Measurements from ENCODE around the gene RAB7A.

RAB7A gene
- total RNA-seq, result 69.5 to 165 (median 103) reads per million in 3 experiments

DNA sequence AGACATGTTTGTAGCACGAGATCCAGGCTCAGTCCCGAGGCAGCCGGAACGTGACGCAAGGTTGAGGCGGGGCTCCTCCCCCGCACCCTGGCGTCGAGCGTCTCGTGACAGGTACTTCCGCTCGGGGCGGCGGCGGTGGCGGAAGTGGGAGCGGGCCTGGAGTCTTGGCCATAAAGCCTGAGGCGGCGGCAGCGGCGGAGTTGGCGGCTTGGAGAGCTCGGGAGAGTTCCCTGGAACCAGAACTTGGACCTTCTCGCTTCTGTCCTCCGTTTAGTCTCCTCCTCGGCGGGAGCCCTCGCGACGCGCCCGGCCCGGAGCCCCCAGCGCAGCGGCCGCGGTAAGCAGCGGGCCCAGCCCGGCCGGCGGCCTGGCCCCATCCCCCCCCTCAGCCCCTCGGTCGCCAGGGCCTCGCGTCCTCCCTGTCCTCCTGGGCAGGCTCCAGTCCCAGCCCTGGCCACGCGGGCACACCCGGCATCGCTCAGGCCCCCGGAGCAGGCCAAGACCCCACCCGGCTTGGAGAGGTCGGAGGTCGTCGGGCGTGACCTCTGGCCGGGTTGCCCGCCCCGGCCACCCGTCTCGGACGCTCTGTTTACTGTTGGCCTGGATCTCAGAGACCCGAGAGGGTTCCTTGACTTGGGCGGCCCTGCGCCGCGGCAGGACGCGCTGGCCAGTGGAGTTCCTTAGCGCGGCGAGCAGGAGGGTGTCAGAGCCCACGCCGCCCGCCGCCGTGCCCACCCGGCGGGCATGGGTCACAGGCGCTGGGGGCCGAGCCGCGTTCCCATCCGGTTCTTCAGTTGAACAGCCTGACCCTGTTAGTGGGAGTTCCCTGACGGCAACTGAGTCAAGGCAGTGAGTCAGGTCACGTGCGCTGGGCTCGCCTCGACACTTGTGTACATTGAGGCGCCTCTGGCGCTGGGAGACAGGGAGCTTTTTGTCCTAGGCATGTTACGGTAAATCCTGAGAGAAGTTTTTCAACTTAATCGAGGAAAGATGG lies at the start of gene RAB7A:
Gene RAB7A (plus strand): TSS at position 161 of the 994 bp plus-strand sequence. CDS start 69,185 bp downstream, outside the sequence.
- DNase-seq, result peak; percentile 96

DNA sequence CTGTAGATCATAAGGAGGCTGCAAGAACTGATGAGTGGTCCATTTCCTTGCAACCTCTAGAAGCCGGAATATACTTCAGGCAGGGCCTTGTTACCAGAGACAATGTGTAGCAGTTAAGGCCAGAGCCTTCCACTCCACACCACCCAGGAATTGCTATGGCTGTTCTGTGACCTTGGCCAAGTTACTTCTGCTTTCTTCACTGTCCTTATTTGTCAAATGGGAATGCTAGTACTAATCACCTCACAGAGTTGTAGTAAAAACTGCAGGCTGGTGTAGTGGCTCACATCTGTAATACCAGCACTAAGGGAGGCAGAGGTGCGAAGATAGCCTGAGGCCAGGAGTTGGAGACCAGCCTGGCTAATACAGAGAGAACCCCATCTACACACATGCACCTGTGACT lies 46.6 kb upstream of the RAB7A start:
- no peak for DNase-seq

DNA sequence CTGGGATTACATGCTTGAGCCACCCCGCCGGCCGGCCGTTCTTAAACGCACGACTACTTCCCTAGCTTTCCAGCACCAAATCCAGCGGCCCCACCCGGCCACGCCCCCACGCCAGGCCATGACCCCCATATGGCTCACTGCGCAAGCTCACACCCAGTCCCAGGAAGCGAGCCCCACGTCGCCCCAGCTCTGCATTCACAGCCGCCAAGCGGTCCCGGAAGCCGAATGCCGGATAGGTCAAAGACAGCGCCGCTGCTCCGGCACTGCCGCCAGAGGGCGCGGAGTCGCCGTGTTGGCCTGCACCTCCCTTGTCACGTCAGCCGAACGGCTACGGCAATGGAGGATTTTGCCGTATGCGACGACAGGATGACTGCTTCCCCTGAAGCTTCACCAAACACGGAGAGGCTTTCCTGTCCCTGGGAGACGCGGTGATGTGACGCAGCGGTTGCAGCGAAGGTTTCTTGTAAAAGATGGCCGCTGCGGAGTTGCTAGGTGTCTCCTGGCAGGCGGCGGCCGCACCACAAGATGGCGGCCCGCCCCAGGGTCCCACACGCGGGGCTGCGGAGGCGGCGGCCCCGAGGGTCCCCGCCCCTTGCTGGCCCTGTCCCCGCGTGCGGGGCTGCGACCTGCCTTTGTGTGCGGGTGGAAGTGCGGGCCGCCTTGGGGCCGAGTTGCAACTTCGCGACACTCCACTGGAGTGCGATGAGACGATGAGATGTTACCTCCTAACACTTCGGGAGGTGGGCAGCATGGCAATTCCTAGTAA lies 45.2 kb upstream of the RAB7A start:
- DNase-seq, result peak; percentile 97

DNA sequence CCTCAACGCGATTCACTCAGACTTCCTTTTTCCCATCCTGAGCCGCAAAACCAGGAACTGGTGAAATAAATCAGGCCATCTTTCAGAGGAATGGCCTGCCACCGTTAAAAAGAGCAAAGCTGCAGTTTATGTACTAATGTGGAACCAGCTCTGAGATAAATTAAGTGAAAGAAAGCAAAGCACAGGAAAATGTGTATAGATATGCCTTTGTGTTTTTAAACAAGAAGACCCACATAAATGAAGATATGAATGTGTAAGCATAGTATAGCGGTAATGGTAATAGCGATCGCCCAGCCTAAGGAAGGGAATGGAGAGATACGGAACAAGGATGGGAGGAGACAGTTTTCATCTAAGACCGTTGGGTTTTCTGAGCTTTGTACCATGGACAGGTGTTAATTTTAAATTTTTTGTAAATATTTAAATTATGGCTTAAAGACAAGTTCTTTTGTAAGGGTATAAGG lies 44.6 kb upstream of the RAB7A start:
- no peak for DNase-seq

GRCh38 chr3:128683957-128684356 lies 42.0 kb upstream of the RAB7A start:
- no peak for DNase-seq

GRCh38 chr3:128684986-128685726 lies 40.8 kb upstream of the RAB7A start:
- no peak for DNase-seq

DNA sequence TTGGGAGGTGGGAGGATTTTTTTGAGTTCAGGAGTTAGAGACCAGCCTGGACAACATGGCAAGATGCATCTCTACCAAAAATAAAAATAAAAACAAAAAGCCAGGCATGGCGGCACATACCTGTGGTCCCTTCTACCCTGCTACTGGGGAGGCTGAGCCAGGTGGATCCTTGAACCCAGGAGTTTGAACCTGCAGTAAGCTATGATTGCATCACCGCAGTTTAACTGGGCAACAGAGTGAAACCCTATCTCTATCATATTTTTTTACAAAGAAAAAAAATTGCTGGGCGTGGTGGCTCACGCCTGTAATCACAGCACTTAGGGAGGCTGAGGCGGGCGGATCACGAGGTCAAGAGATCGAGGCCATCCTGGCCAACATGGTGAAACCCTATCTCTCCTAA lies 39.5 kb upstream of the RAB7A start:
- no peak for DNase-seq

- DNase-seq, result no peak
These were observed 36.9 kb upstream of the RAB7A start for GRCh38 chr3:128689060-128689459.

DNA sequence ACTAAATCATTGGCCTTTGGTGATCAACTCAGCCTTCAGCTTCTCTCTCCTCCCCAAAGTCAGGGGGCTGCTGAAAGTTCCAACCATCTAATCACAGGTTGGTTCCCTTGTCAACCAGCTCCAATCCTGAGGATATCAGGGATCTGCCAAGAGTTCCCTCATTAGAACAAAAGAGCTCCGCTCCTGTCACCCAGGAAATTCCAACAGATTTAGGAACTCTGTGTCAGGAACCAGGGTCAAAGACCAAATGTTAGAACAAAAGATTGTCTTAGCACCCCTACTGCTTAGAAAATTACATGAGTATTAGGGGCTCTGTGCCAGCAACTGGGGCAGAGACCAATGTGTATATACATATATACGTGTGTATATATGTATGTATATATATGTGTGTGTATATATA lies 32.3 kb upstream of the RAB7A start:
- DNase-seq, result no peak

DNA sequence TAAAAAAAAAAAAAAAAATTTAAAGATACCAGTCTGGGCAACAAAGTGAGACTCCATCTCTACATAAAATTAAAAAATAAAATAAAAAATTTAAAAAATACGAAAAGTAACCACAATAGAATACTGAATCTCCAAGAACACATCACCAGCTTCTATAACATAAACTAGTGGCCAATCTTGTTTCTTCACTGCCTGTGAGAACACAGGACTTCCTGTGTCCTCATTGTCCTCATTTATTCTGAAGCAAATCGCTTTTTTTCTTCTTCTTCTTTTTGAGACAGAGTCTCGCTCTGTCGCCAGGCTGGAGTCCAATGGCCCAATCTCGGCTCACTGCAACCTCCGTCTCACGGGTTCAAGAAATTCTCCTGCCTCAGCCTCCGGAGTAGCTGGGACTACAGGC lies 28.6 kb upstream of the RAB7A start:
- DNase-seq, result no peak

GRCh38 chr3:128698211-128699047 lies 27.6 kb upstream of the RAB7A start:
- DNase-seq, result no peak

DNA sequence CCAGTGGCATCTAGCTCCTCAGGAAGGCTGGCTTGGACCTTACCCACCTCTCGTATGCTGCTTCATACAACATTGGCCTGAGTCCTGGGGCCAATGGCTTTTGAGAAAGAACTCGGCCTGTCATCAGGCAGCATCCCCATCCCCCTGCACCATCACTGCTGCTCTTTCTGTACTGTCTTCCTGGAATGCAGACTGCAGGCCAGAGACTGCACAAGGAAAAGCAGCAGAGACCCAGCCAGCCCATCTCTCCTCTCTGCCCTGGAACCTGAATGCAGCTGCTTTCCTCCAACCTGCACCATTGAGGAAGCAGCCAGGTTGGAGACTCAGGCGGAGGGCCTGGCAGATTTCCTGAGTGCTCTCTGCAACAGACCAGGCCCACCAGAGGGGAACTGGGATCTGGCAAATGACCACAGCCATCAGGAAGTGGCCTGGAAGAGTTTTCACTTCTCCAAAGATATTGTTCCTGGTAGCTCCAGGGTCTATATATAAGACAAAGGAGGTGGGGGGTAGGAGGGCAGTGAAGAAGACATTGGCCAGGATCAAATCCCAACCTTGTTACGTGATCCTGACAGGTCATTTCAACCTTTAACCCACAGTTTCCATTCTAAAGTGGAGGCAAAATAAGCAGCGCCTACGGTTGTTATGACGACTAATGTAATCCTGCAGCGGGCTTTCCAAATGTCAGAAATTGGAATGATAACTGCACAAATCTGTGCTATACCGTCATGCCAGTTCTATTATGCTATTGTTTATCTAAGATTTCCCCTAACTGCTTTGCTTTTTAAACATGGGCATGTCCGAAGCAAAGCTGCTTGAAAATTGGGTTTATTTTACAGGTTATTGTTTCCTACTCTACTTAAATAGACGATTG lies 24.4 kb upstream of the RAB7A start:
- DNase-seq, result no peak

- DNase-seq, result no peak
These were observed 23.6 kb upstream of the RAB7A start for GRCh38 chr3:128702391-128702790.

DNA sequence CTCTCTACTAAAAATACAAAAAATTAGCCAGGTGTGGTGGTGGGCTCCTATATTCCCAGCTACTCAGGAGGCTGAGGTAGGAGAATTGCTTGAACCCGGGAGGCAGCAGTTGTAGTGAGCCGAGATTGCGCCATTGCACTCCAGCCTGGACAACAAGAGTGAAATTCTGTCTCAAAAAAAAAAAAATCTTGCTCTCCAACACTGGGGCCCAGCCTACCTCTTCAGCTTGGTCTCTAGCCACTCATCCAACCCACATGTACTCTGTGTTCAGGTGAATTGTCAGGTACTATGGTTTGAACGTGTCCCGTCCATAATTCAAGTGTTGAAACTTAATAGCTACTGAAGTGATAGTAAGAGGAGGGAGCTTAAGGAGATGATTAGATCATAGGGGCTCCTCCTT lies 22.4 kb upstream of the RAB7A start:
- DNase-seq, result no peak

- DNase-seq, result no peak
These were observed 19.8 kb upstream of the RAB7A start for GRCh38 chr3:128706086-128706615.

DNA sequence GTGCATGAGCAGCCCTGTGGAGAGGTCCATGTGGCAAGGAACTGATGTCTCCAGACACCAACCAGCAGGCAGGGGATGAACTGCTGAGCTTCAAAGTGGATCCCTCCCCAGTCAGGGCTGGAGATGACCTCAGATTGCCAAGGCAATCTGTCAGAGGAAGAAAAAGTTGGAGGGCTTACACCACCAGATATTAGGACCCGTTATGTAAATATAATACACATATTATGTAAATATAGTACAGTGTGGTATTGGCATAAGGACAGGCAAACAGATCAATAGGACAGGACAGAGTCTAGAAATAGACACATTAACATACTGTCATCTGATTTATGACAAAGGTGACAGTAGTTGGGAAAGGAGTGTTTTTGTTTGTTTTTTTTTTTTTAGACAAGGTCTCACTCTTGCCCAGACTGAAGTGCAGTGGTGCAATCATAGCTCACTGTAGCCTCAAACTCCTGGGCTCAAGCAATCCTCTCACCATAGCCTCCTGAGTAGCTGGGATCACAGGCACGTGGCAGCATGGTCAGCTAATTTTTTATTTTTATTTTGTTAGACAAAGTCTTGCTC lies 18.0 kb upstream of the RAB7A start:
- no peak for DNase-seq

DNA sequence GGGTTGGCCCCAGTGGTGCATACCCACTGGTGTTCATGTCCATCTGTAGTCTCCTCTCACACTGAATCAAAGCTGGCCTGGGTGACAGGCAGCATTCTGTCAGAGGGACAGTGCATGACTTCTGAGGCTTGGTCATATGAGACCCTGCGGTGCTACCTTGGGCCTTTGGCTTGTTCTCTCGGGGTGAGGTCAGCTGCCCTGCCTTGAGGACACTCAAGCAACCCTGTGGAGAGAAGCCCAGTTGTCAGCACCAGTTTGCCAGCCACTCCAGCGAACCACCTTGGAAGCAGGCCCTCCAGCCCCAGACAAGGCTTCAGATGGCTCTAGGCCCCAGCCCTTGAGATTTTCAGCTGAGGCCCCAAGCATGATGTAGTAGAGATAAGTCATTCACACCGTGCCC lies 16.9 kb upstream of the RAB7A start:
- no peak for DNase-seq

- no peak for DNase-seq
These were observed 16.3 kb upstream of the RAB7A start for GRCh38 chr3:128709506-128710210.

DNA sequence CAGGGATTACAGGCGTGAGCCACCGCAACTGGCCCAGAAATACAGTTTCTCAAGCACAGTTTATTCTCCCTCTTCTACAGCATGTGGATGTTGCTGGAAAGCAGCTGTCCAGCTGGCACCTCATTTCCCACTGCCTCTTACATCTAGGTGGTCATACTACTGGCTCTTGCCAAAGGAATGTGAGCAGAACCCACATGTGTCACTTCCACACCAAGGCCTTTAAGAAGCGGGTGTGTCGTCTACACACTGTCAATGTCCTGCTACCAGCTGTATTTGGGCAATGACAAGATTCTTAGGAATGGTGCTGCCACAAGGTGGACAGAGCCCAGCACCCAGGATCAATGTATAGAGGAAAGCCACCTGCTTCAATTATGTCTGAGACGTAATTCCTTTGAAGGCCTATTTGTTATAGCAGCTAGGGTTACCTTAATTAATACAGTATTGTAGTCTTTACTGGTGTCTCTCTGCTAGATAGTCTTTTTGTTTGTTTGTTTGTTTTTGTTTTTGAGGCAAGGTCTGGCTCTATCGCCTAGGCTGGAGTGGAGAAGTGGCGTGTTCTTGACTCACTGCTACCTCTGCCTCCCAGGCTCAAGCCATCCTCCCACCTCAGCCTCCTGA lies 15.1 kb upstream of the RAB7A start:
- DNase-seq, result no peak
